Mesendoderm (in vitro differentiated cells): ENCODE data around the gene MCF2L.

Experiments used
- DNase-seq: peaks from one replicate; pipeline ENCODE4 v3.0.0; 2013
- H2AK5ac ChIP-seq: 2 replicates; pipeline ENCODE4 v1.6.1; 2013; ENCODE audit warnings: low read length, inconsistent platforms
- H2BK120ac ChIP-seq: 2 replicates; pipeline ENCODE4 v1.6.1; 2013; ENCODE audit warnings: low read depth, mild to moderate bottlenecking, low read length, moderate library complexity, mixed read lengths
- H2BK15ac ChIP-seq: replicated peaks from 2 replicates; pipeline ENCODE4 v1.6.1; 2013; ENCODE audit warnings: low read depth, mild to moderate bottlenecking, moderate library complexity
- H2BK5ac ChIP-seq: 2 replicates; pipeline ENCODE4 v1.6.1; 2013; ENCODE audit warnings: low read length, inconsistent platforms
- H3K18ac ChIP-seq: 2 replicates; pipeline ENCODE4 v1.6.1; 2013; ENCODE audit warnings: mild to moderate bottlenecking, low read length, mixed read lengths
- H3K23ac ChIP-seq: one replicate; pipeline ENCODE4 v1.6.1; 2013; ENCODE audit warnings: low read length
- H3K27ac ChIP-seq: 2 replicates; pipeline ENCODE4 v1.5.1; 2013; ENCODE audit warnings: low read depth, mild to moderate bottlenecking, inconsistent platforms, low read length, moderate library complexity
- H3K27me3 ChIP-seq: 2 replicates; pipeline ENCODE4 v1.6.1; 2013; ENCODE audit warnings: low read length, control low read depth, mild to moderate bottlenecking, inconsistent platforms; ENCODE audit not compliant: insufficient read depth, poor library complexity
- H3K36me3 ChIP-seq: 2 replicates; pipeline ENCODE4 v1.6.1; 2013; ENCODE audit warnings: low read length, inconsistent platforms; ENCODE audit not compliant: control insufficient read depth, insufficient read depth
- H3K4ac ChIP-seq: one replicate; pipeline ENCODE4 v1.6.1; 2013; ENCODE audit warnings: low read depth, mild to moderate bottlenecking, low read length, moderate library complexity
- H3K4me1 ChIP-seq: 2 replicates; pipeline ENCODE4 v1.6.1; 2013; ENCODE audit warnings: low read depth, low read length, inconsistent platforms; ENCODE audit not compliant: control insufficient read depth
- H3K4me2 ChIP-seq: 2 replicates; pipeline ENCODE4 v1.6.1; 2013; ENCODE audit warnings: low read length
- H3K4me3 ChIP-seq: 2 replicates; pipeline ENCODE4 v1.5.1; 2013; ENCODE audit warnings: mild to moderate bottlenecking, low read length
- H3K56ac ChIP-seq: one replicate; pipeline ENCODE4 v1.6.1; 2013; ENCODE audit warnings: low read length
- H3K79me1 ChIP-seq: 2 replicates; pipeline ENCODE4 v1.6.1; 2013; ENCODE audit warnings: low read length, inconsistent platforms
- H3K79me2 ChIP-seq: 2 replicates; pipeline ENCODE4 v1.6.1; 2013; ENCODE audit warnings: mild to moderate bottlenecking, low read length; ENCODE audit not compliant: control insufficient read depth, insufficient read depth
- H3K9ac ChIP-seq: 2 replicates; pipeline ENCODE4 v1.6.1; 2013; ENCODE audit warnings: low read length, inconsistent platforms
- H4K5ac ChIP-seq: one replicate; pipeline ENCODE4 v1.6.1; 2013; ENCODE audit warnings: low read length
- H4K8ac ChIP-seq: one replicate; pipeline ENCODE4 v1.6.1; 2013; ENCODE audit warnings: low read depth, mild to moderate bottlenecking, control low read depth, low read length, moderate library complexity
- WGBS: extraction: QIAGEN DNeasy Blood & Tissue Kit; methylation state at CpG from one replicate; pipeline ENCODE4 v1.1.7; 2013; ENCODE audit warnings: low lambda C conversion rate, missing lambda C conversion rate; ENCODE audit not compliant: insufficient coverage; ENCODE audit errors: extremely low coverage; 5-methylcytosine and 5-hydroxymethylcytosine counted together

The MCF2L gene

GRCh38 chr13:112997188-112998130, 28.4 kb downstream of the MCF2L start:
- WGBS: no CpG with 5 or more reads among the region's 30 CpGs
- H3K4ac ChIP-seq: no peak overlapping the region
- no peaks in the 10 kb centered on the region for H3K79me1 ChIP-seq
- H3K4me2 ChIP-seq: no peak overlapping the region
- no peak overlapping the region for H2BK120ac ChIP-seq
- H2BK15ac ChIP-seq: no peak overlapping the region
- H3K4me3 ChIP-seq: no peak overlapping the region
- no peak overlapping the region for H4K5ac ChIP-seq
- DNase-seq: no peak
- no peaks in the 10 kb centered on the region for H3K4me1 ChIP-seq
- no peak overlapping the region for H4K8ac ChIP-seq
- H2BK5ac ChIP-seq: no peak overlapping the region
- no peak overlapping the region for H2AK5ac ChIP-seq
- H3K9ac ChIP-seq: no peak overlapping the region
- no peaks in the 10 kb centered on the region for H3K36me3 ChIP-seq
- H3K23ac ChIP-seq: no peak overlapping the region
- no peaks in the 10 kb centered on the region for H3K27me3 ChIP-seq
- no peak overlapping the region for H3K27ac ChIP-seq
- H3K56ac ChIP-seq: no peak overlapping the region
- H3K79me2 ChIP-seq: no peaks in the 10 kb centered on the region
- no peak overlapping the region for H3K18ac ChIP-seq

GRCh38 chr13:112998521-112999280, 29.7 kb downstream of the MCF2L start:
- Histone ChIP-seq H4K8ac (no peak overlapping the region), H3K79me1 (no peaks in the 10 kb centered on the region), H3K4me1 (no peaks in the 10 kb centered on the region), H3K4me3 (no peak overlapping the region), H3K18ac (no peak overlapping the region), H2AK5ac (no peak overlapping the region), H3K23ac (no peak overlapping the region), H2BK15ac (no peak overlapping the region), H4K5ac (no peak overlapping the region), H3K27ac (no peak overlapping the region), H3K79me2 (no peaks in the 10 kb centered on the region), H2BK120ac (no peak overlapping the region), H3K27me3 (no peaks in the 10 kb centered on the region), H3K4ac (no peak overlapping the region), H2BK5ac (no peak overlapping the region), H3K9ac (no peak overlapping the region), H3K4me2 (no peak overlapping the region), H3K36me3 (no peaks in the 10 kb centered on the region), H3K56ac (no peak overlapping the region)
- no CpG with 5 or more reads among the region's 23 CpGs for WGBS
- no peak for DNase-seq

GRCh38 chr13:112999414-113000177, 30.6 kb downstream of the MCF2L start:
- H3K36me3 ChIP-seq: no peaks in the 10 kb centered on the region
- H3K4me3 ChIP-seq: no peak overlapping the region
- H3K9ac ChIP-seq: no peak overlapping the region
- H3K56ac ChIP-seq: no peak overlapping the region
- no peak overlapping the region for H2BK120ac ChIP-seq
- no peak overlapping the region for H2BK15ac ChIP-seq
- no peaks in the 10 kb centered on the region for H3K79me2 ChIP-seq
- no peak overlapping the region for H4K8ac ChIP-seq
- no peak overlapping the region for H3K27ac ChIP-seq
- no peak overlapping the region for H2BK5ac ChIP-seq
- no peaks in the 10 kb centered on the region for H3K27me3 ChIP-seq
- no peaks in the 10 kb centered on the region for H3K79me1 ChIP-seq
- no peak overlapping the region for H4K5ac ChIP-seq
- no peak overlapping the region for H3K4me2 ChIP-seq
- no peak overlapping the region for H3K18ac ChIP-seq
- no CpG with 5 or more reads among the region's 32 CpGs for WGBS
- no peak overlapping the region for H2AK5ac ChIP-seq
- H3K4me1 ChIP-seq: no peaks in the 10 kb centered on the region
- no peak overlapping the region for H3K23ac ChIP-seq
- H3K4ac ChIP-seq: no peak overlapping the region
- DNase-seq: no peak

- H3K4ac ChIP-seq: no peak overlapping the region
- no peaks in the 10 kb centered on the region for H3K27me3 ChIP-seq
- H3K18ac ChIP-seq: no peak overlapping the region
- H2BK5ac ChIP-seq: no peak overlapping the region
- H4K8ac ChIP-seq: no peak overlapping the region
- no peaks in the 10 kb centered on the region for H3K36me3 ChIP-seq
- no peak overlapping the region for H3K23ac ChIP-seq
- H2BK15ac ChIP-seq: no peak overlapping the region
- no peak overlapping the region for H3K9ac ChIP-seq
- H3K4me2 ChIP-seq: no peak overlapping the region
- no peak overlapping the region for H2AK5ac ChIP-seq
- H3K79me2 ChIP-seq: no peaks in the 10 kb centered on the region
- H3K4me3 ChIP-seq: no peak overlapping the region
- no CpG with 5 or more reads among the region's 14 CpGs for WGBS
- no peak for DNase-seq
- H2BK120ac ChIP-seq: no peak overlapping the region
- H3K4me1 ChIP-seq: no peaks in the 10 kb centered on the region
- H4K5ac ChIP-seq: no peak overlapping the region
- H3K79me1 ChIP-seq: no peaks in the 10 kb centered on the region
- H3K27ac ChIP-seq: no peak overlapping the region
- H3K56ac ChIP-seq: peak overlapping the region; percentile 15
These were observed 31.6 kb downstream of the MCF2L start for GRCh38 chr13:113000575-113000974.

- Histone ChIP-seq H3K4ac (no peak overlapping the region), H3K79me2 (no peaks in the 10 kb centered on the region), H3K4me2 (no peak overlapping the region), H3K18ac (no peak overlapping the region), H2AK5ac (no peak overlapping the region), H3K23ac (peak overlapping the region; percentile 17), H2BK5ac (no peak overlapping the region), H2BK120ac (no peak overlapping the region), H3K27me3 (no peaks in the 10 kb centered on the region), H4K5ac (no peak overlapping the region), H3K4me1 (no peaks in the 10 kb centered on the region), H3K56ac (peak overlapping the region; percentile 56), H3K9ac (no peak overlapping the region), H3K79me1 (no peaks in the 10 kb centered on the region), H3K4me3 (no peak overlapping the region), H4K8ac (no peak overlapping the region), H3K36me3 (no peaks in the 10 kb centered on the region), H2BK15ac (no peak overlapping the region), H3K27ac (no peak overlapping the region)
- no CpG with 5 or more reads among the region's 51 CpGs for WGBS
- peak; percentile 58 for DNase-seq
These were observed 32.5 kb downstream of the MCF2L start for GRCh38 chr13:113001241-113002140.
